GM12892 (cell line): ENCODE data around the gene LBH.

Experiments used
- POLR2A ChIP-seq: IDR thresholded peaks from 2 replicates; pipeline ENCODE4 v1.6.1; 2011; ENCODE audit warnings: low read depth, low read length, control low read depth
- POLR2AphosphoS5 ChIP-seq: IDR thresholded peaks from 2 replicates; pipeline ENCODE4 v1.6.1; 2011; ENCODE audit warnings: low read depth, low read length, control low read depth
- TAF1 ChIP-seq: IDR thresholded peaks from 2 replicates; pipeline ENCODE4 v1.6.1; 2011; ENCODE audit warnings: low read depth, mild to moderate bottlenecking, control low read depth, low read length, borderline replicate concordance

DNA sequence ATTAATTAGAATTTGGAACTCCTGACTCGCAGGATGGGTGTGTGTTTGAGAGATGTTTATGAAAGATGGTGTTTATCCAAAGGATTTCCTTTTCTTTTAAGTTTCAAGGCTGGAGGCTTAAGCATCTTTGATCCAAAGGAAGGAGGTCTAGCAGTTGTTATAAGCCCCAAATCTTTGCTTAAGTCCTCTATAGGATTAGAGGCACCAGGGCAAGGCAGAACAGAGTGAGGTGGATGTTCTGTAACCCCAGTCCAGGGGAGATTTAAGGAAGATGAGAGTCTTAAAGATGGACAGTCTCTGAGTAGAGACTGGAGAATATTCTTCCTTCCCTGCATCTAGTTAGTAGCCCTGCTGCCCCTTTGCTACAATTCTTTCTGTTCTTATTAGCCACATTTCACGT lies 17.5 kb downstream of the LBH start:
- no peak for TF ChIP-seq POLR2A
- no peak for TF ChIP-seq POLR2AphosphoS5
- TF ChIP-seq TAF1, result no peak
